NT2/D1 (cell line): ENCODE results near the gene CYFIP1.

Source experiments
- DNase-seq: peaks from one replicate; pipeline ENCODE4 v3.0.0-alpha.2; 2011; ENCODE audit warnings: low read depth, low spot score
- H3K27me3 ChIP-seq: 2 replicates; pipeline ENCODE4 v1.6.0; 2011; ENCODE audit warnings: mild to moderate bottlenecking; ENCODE audit not compliant: insufficient read length, insufficient read depth
- H3K36me3 ChIP-seq: 2 replicates; pipeline ENCODE4 v1.6.1; 2011; ENCODE audit warnings: mild to moderate bottlenecking, low read length, mixed read lengths; ENCODE audit not compliant: insufficient read depth, insufficient read length
- H3K4me1 ChIP-seq: 2 replicates; pipeline ENCODE4 v1.5.1; 2011; ENCODE audit not compliant: insufficient read depth, insufficient read length
- H3K4me3 ChIP-seq: 2 replicates; pipeline ENCODE4 v1.5.1; 2011; ENCODE audit warnings: low read depth; ENCODE audit not compliant: insufficient read length
- H3K9ac ChIP-seq: 2 replicates; pipeline ENCODE4 v1.6.0; 2011; ENCODE audit warnings: low read depth; ENCODE audit not compliant: insufficient read length
- H3K9me3 ChIP-seq: 2 replicates; pipeline ENCODE4 v1.5.1; 2011; ENCODE audit warnings: mild to moderate bottlenecking, low read length; ENCODE audit not compliant: insufficient read depth
- SUZ12 ChIP-seq: IDR thresholded peaks from 2 replicates; pipeline ENCODE4 v1.6.1; 2011; ENCODE audit not compliant: insufficient read length, insufficient read depth; ENCODE audit errors: extremely low read depth
- YY1 ChIP-seq: IDR thresholded peaks from 2 replicates; pipeline ENCODE4 v1.6.1; 2011; ENCODE audit not compliant: insufficient read length, insufficient read depth
- ZNF274 ChIP-seq: IDR thresholded peaks from 2 replicates; pipeline ENCODE4 v1.6.1; 2011; ENCODE audit warnings: mild to moderate bottlenecking, low read depth, low read length

Gene CYFIP1

DNA sequence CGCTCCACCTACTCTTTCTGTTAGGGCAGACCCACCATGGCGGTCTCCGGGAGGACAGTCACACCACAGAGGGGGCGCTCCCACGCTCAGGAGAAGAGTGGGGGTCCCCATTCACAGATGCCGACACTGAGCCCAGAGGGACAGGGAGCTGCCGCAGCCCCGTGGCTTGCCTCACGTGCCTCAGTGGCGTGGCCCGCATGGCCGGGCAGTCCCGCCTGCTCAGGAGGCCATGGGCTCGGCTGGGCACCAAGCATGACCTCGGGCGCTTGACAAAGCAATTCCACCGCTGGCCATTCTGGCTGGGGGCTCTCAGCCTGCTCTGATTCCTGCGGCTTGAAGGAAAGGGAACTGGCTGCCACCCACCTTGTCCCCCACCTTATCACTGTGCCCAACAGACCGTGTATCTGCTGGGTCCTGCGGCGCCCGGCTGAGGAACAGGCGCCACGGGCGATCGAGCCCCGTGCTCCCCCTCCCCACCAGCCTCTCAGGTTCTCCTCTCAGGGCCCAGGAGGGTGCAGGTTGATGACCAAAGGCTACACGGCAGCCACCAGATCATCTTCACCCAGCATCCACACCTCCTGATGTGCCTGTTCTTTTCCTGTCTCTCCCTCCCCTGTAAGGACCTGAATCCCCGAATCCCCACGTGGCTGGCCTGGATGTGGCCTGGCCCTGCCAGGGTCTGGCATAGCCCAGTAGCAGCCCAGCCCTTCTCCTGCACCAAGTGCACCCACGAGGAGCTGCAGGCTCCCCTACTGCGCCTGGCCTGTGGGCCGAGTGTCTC lies 20.7 kb downstream of the CYFIP1 start:
- no peak for TF ChIP-seq YY1
- TF ChIP-seq SUZ12, result no peak
- no peak for TF ChIP-seq ZNF274
- no peak for DNase-seq
- Histone ChIP-seq H3K9me3 (no peaks in the 10 kb centered on the region), H3K36me3 (peaks cover 4% of the 10 kb centered on the region), H3K4me3 (no peak overlapping the region), H3K27me3 (peaks cover 6% of the 10 kb centered on the region), H3K9ac (no peak overlapping the region), H3K4me1 (peaks cover 6% of the 10 kb centered on the region)

GRCh38 chr15:22958487-22959280 lies 21.5 kb downstream of the CYFIP1 start:
- Histone ChIP-seq H3K4me1 (peaks cover 8% of the 10 kb centered on the region), H3K4me3 (no peak overlapping the region), H3K27me3 (peaks cover 8% of the 10 kb centered on the region), H3K36me3 (peaks cover 4% of the 10 kb centered on the region), H3K9me3 (no peaks in the 10 kb centered on the region), H3K9ac (no peak overlapping the region)
- TF ChIP-seq YY1 (no peak), ZNF274 (no peak), SUZ12 (no peak)
- DNase-seq, result no peak

DNA sequence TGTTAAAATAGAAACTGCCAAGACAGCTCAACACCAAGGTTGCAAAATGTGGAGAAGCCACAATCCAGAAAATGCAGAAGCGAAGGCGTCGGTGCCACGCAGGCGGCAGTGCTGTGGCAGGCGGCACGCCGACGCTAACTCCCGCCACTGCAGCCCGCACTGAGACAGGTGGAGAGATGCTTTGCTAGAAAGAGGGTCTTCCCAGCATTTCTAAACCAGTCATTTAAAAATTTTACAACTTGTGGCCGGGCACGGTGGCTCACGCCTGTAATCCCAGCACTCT lies 23.2 kb downstream of the CYFIP1 start:
- DNase-seq, result no peak
- peaks cover 8% of the 10 kb centered on the region for H3K27me3 ChIP-seq
- H3K9ac ChIP-seq, result no peak overlapping the region
- H3K9me3 ChIP-seq, result no peaks in the 10 kb centered on the region
- no peaks in the 10 kb centered on the region for H3K36me3 ChIP-seq
- H3K4me3 ChIP-seq, result no peak overlapping the region
- TF ChIP-seq YY1 (no peak), SUZ12 (no peak), ZNF274 (no peak)
- peaks cover 8% of the 10 kb centered on the region for H3K4me1 ChIP-seq

- Histone ChIP-seq H3K4me1 (peaks cover 8% of the 10 kb centered on the region), H3K9ac (no peak overlapping the region), H3K9me3 (no peaks in the 10 kb centered on the region), H3K36me3 (peaks cover 3% of the 10 kb centered on the region), H3K27me3 (peaks cover 13% of the 10 kb centered on the region), H3K4me3 (no peak overlapping the region)
- DNase-seq, result no peak
- TF ChIP-seq YY1 (no peak), ZNF274 (no peak), SUZ12 (no peak)
Measured at GRCh38 chr15:22956257-22956977, 23.8 kb downstream of the CYFIP1 start.

DNA sequence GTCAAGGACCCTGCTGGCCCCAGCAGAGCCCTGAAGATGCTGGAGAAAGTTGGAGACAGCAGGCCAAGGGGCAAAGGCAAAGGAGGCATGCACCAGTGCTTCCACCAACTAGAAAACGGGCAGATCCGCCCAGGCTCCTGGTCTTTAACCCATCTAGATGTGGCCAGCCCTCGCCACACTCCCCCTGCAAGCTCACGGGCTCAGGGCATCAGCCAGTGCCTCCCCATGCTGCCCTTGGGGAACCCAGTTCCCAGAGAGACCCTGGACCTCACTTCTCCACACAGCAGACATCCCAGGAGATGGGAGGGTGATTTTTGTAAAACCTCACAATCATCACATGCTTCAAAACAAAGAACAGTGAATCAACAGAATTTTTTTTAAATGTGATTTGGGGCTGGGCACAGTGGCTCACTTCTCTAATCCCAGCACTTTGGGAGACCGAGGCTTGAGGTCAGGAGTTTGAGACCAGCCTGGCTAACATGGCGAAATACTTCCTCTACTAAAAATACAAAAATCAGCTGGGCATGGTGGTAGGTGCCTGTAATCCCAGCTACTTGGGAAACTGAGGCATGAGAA lies 24.5 kb downstream of the CYFIP1 start:
- TF ChIP-seq SUZ12, result no peak
- TF ChIP-seq YY1, result no peak
- TF ChIP-seq ZNF274, result no peak
- DNase-seq, result no peak
- Histone ChIP-seq H3K4me3 (no peak overlapping the region), H3K9me3 (no peaks in the 10 kb centered on the region), H3K36me3 (peaks cover 4% of the 10 kb centered on the region), H3K4me1 (peaks cover 11% of the 10 kb centered on the region), H3K27me3 (peaks cover 14% of the 10 kb centered on the region), H3K9ac (no peak overlapping the region)

- peaks cover 11% of the 10 kb centered on the region for H3K4me1 ChIP-seq
- TF ChIP-seq ZNF274 (no peak), SUZ12 (no peak), YY1 (no peak)
- no peak overlapping the region for H3K9ac ChIP-seq
- H3K9me3 ChIP-seq, result no peaks in the 10 kb centered on the region
- peaks cover 14% of the 10 kb centered on the region for H3K27me3 ChIP-seq
- H3K4me3 ChIP-seq, result no peak overlapping the region
- DNase-seq, result no peak
- peaks cover 4% of the 10 kb centered on the region for H3K36me3 ChIP-seq
Measured at GRCh38 chr15:22954798-22955543, 25.2 kb downstream of the CYFIP1 start.
